SK-N-MC (cell line): ENCODE measurements around the gene RARRES1.

Experiments used
- DNase-seq: peaks from one replicate; pipeline ENCODE4 v3.0.0-alpha.2; 2011; ENCODE audit warnings: low read depth, low spot score
- H3K27ac ChIP-seq: fragments of 200-600 bp; sonication (generic); 2 replicates; pipeline ENCODE4 v1.5.1; 2016; ENCODE audit warnings: mixed run types
- H3K36me3 ChIP-seq: fragments of 200-600 bp; sonication (generic); 2 replicates; pipeline ENCODE4 v1.6.1; 2017; ENCODE audit warnings: antibody characterized with exemption, low read length, mixed read lengths; ENCODE audit not compliant: insufficient read depth
- H3K4me3 ChIP-seq: fragments of 200-600 bp; sonication (generic); 2 replicates; pipeline ENCODE4 v1.5.1; 2016
- H3K9ac ChIP-seq: fragments of 200-600 bp; sonication (generic); 2 replicates; pipeline ENCODE4 v1.8.0; 2017; ENCODE audit warnings: mixed run types, mixed read lengths; ENCODE audit not compliant: insufficient read length
- H3K9me3 ChIP-seq: fragments of 200-600 bp; sonication (generic); 2 replicates; pipeline ENCODE4 v1.6.1; 2017; ENCODE audit warnings: low read depth, mild to moderate bottlenecking, antibody characterized with exemption, low read length, moderate library complexity, mixed read lengths
- EZH2 ChIP-seq: fragments of 200-600 bp; sonication (generic); IDR thresholded peaks from one replicate; pipeline ENCODE4 v1.6.1; 2017; ENCODE audit warnings: antibody characterized with exemption
- FOXP2 ChIP-seq: optimal IDR thresholded peaks from 2 replicates; pipeline ENCODE3; 2011; ENCODE audit warnings: mild to moderate bottlenecking, moderate library complexity; ENCODE audit not compliant: insufficient read depth; ENCODE audit errors: extremely low read length, control extremely low read depth
- POLR2AphosphoS5 ChIP-seq: IDR thresholded peaks from 2 replicates; pipeline ENCODE4 v1.6.1; 2012; ENCODE audit warnings: mild to moderate bottlenecking, low read depth, low read length, borderline replicate concordance

Gene RARRES1

GRCh38 chr3:158751316-158751715 is 19.1 kb upstream of the RARRES1 start:
- H3K9ac ChIP-seq, result no peak overlapping the region
- H3K27ac ChIP-seq, result no peak overlapping the region
- H3K9me3 ChIP-seq, result no peaks in the 10 kb centered on the region
- no peaks in the 10 kb centered on the region for H3K36me3 ChIP-seq
- no peak for DNase-seq
- no peak overlapping the region for H3K4me3 ChIP-seq
- TF ChIP-seq EZH2, result no peak
- no peak for TF ChIP-seq POLR2AphosphoS5
- TF ChIP-seq FOXP2, result no peak

GRCh38 chr3:158750016-158750415 is 17.8 kb upstream of the RARRES1 start:
- TF ChIP-seq FOXP2 (no peak), EZH2 (no peak), POLR2AphosphoS5 (no peak)
- Histone ChIP-seq H3K9ac (no peak overlapping the region), H3K9me3 (no peaks in the 10 kb centered on the region), H3K4me3 (no peak overlapping the region), H3K36me3 (no peaks in the 10 kb centered on the region), H3K27ac (no peak overlapping the region)
- DNase-seq, result no peak

GRCh38 chr3:158749526-158749925 is 17.3 kb upstream of the RARRES1 start:
- Histone ChIP-seq H3K4me3 (no peak overlapping the region), H3K27ac (no peak overlapping the region), H3K9me3 (no peaks in the 10 kb centered on the region), H3K9ac (no peak overlapping the region), H3K36me3 (no peaks in the 10 kb centered on the region)
- DNase-seq, result no peak
- TF ChIP-seq EZH2 (no peak), POLR2AphosphoS5 (no peak)

- TF ChIP-seq EZH2, result no peak
- TF ChIP-seq POLR2AphosphoS5, result no peak
- TF ChIP-seq FOXP2, result no peak
- no peak for DNase-seq
- H3K4me3 ChIP-seq, result no peak overlapping the region
- H3K9me3 ChIP-seq, result no peaks in the 10 kb centered on the region
- H3K36me3 ChIP-seq, result no peaks in the 10 kb centered on the region
- no peak overlapping the region for H3K9ac ChIP-seq
- no peak overlapping the region for H3K27ac ChIP-seq
These were observed 16.1 kb upstream of the RARRES1 start for GRCh38 chr3:158748237-158748828.

- DNase-seq, result no peak
- TF ChIP-seq POLR2AphosphoS5 (no peak), FOXP2 (no peak), EZH2 (no peak)
- H3K9me3 ChIP-seq, result no peaks in the 10 kb centered on the region
- H3K4me3 ChIP-seq, result no peak overlapping the region
- no peaks in the 10 kb centered on the region for H3K36me3 ChIP-seq
- no peak overlapping the region for H3K9ac ChIP-seq
- H3K27ac ChIP-seq, result no peak overlapping the region
These were observed 15.2 kb upstream of the RARRES1 start for GRCh38 chr3:158747417-158747816.

- H3K4me3 ChIP-seq, result no peak overlapping the region
These were observed 13.3 kb upstream of the RARRES1 start for GRCh38 chr3:158745551-158745950.

GRCh38 chr3:158744567-158745288 is 12.5 kb upstream of the RARRES1 start:
- TF ChIP-seq POLR2AphosphoS5 (no peak), FOXP2 (no peak), EZH2 (no peak)
- no peak overlapping the region for H3K9ac ChIP-seq
- no peak overlapping the region for H3K4me3 ChIP-seq
- H3K36me3 ChIP-seq, result no peaks in the 10 kb centered on the region
- no peak for DNase-seq
- H3K27ac ChIP-seq, result no peak overlapping the region
- H3K9me3 ChIP-seq, result no peaks in the 10 kb centered on the region

More at GRCh38 chr3:158745551-158745950, 13.3 kb upstream of the RARRES1 start:
- TF ChIP-seq EZH2, result no peak
- no peak for TF ChIP-seq FOXP2
- TF ChIP-seq POLR2AphosphoS5, result no peak
- Histone ChIP-seq H3K9me3 (no peaks in the 10 kb centered on the region), H3K9ac (no peak overlapping the region), H3K36me3 (no peaks in the 10 kb centered on the region), H3K27ac (no peak overlapping the region)
- DNase-seq, result no peak

- no peak overlapping the region for H3K4me3 ChIP-seq
- H3K9ac ChIP-seq, result no peak overlapping the region
- DNase-seq, result no peak
- no peaks in the 10 kb centered on the region for H3K36me3 ChIP-seq
- H3K9me3 ChIP-seq, result no peaks in the 10 kb centered on the region
- peak overlapping the region; percentile 10; the same call in 1 of the 2 replicates for H3K27ac ChIP-seq
- TF ChIP-seq POLR2AphosphoS5 (no peak), EZH2 (no peak), FOXP2 (no peak)
These were observed 11.7 kb upstream of the RARRES1 start for GRCh38 chr3:158743664-158744566.
